Measurements from ENCODE around the gene PRDX1.

GRCh38 chr1:45477646-45478045 is 44.0 kb downstream of the PRDX1 start:
- TF ChIP-seq SUZ12 (IDR thresholded peaks at IDR 0.05; ENCODE audit: low read length) (no peak), CTCF (IDR thresholded peaks at IDR 0.05; ENCODE audit: control extremely low read depth in 1 of 3, insufficient read depth in 1 of 3, low read depth in 1 of 3, low read length in 3 of 3) (no peak), ATF2 (IDR thresholded peaks at IDR 0.05; ENCODE audit: low read length) (no peak), SP1 (IDR thresholded peaks at IDR 0.05; ENCODE audit: low read depth, low read length) (no peak), EZH2 (IDR thresholded peaks at IDR 0.05; ENCODE audit: low read depth, low read length, severe bottlenecking) (no peak), SIN3A (conservative IDR thresholded peaks at IDR 0.05 in 1 of 2, IDR thresholded peaks at IDR 0.05 in 1 of 2; ENCODE audit: low read depth in 1 of 2, low read length in 2 of 2) (no peak), GTF2F1 (IDR thresholded peaks at IDR 0.05; ENCODE audit: borderline replicate concordance, low read depth, low read length) (no peak), GABPA (IDR thresholded peaks at IDR 0.05; ENCODE audit: borderline replicate concordance, insufficient read depth, low read length) (no peak), RAD21 (IDR thresholded peaks at IDR 0.05 in 1 of 2, conservative IDR thresholded peaks at IDR 0.05 in 1 of 2; ENCODE audit: low read depth in 2 of 2, low read length in 2 of 2) (no peak), POLR2A (IDR thresholded peaks at IDR 0.05; ENCODE audit: control extremely low read depth in 1 of 2, low read depth in 2 of 2, low read length in 2 of 2) (no peak), CEBPB (IDR thresholded peaks at IDR 0.05; ENCODE audit: low read depth, low read length) (no peak), YY1 (IDR thresholded peaks at IDR 0.05; ENCODE audit: low read depth, low read length) (no peak), JUND (IDR thresholded peaks at IDR 0.05; ENCODE audit: low read length) (no peak), KDM4A (IDR thresholded peaks at IDR 0.05; ENCODE audit: low read depth, low read length, severe bottlenecking) (no peak)

All from H1 (cell line).